ENCODE results near the gene PFN3.

- TF ChIP-seq CTCF (IDR thresholded peaks at IDR 0.05; ENCODE audit: low read depth, low read length, poor library complexity, severe bottlenecking) = no peak
- TF ChIP-seq EZH2phosphoT487 (IDR thresholded peaks at IDR 0.05; ENCODE audit: borderline replicate concordance, low read length) = no peak
These were observed 33.1 kb downstream of the PFN3 start for GRCh38 chr5:177367323-177367848.

Data from DOHH2 (cell line).